GM23248 (cell line): ENCODE results near the gene CACNA1C. TPM values are rescaled to one million over a fixed set of nuclear protein-coding genes. Genes with fewer than 3 reads are reported as not detected.

Experiments used
- DNase-seq: peaks from one replicate; pipeline ENCODE4 v3.0.0-alpha.2; 2015
- H2AFZ ChIP-seq: fragments of 200-600 bp; sonication (generic); 2 replicates; pipeline ENCODE4 v1.6.1; 2016; ENCODE audit warnings: antibody characterized with exemption
- H3F3A ChIP-seq: fragments of 200-600 bp; sonication (generic); 2 replicates; pipeline ENCODE4 v1.6.1; 2016; ENCODE audit warnings: mild to moderate bottlenecking, antibody characterized with exemption, mixed run types; ENCODE audit not compliant: insufficient read depth
- H3K27ac ChIP-seq: fragments of 200-600 bp; sonication (generic); 2 replicates; pipeline ENCODE4 v1.5.1; 2016; ENCODE audit warnings: mild to moderate bottlenecking
- H3K27me3 ChIP-seq: fragments of 200-600 bp; sonication (generic); replicated peaks from 2 replicates; pipeline ENCODE4 v1.6.1; 2016; ENCODE audit warnings: mild to moderate bottlenecking; ENCODE audit not compliant: insufficient read depth
- H3K36me3 ChIP-seq: fragments of 200-600 bp; sonication (generic); 2 replicates; pipeline ENCODE4 v1.6.1; 2016; ENCODE audit warnings: low read depth, mild to moderate bottlenecking
- H3K4me1 ChIP-seq: fragments of 200-600 bp; sonication (generic); 2 replicates; pipeline ENCODE4 v1.6.1; 2016; ENCODE audit warnings: mild to moderate bottlenecking; ENCODE audit not compliant: insufficient read depth
- H3K4me2 ChIP-seq: fragments of 200-600 bp; sonication (generic); one replicate; pipeline ENCODE4 v1.6.1; 2016; ENCODE audit warnings: mild to moderate bottlenecking; ENCODE audit not compliant: unreplicated experiment
- H3K4me3 ChIP-seq: fragments of 200-600 bp; sonication (generic); 2 replicates; pipeline ENCODE4 v1.5.1; 2016; ENCODE audit warnings: mild to moderate bottlenecking
- H3K79me2 ChIP-seq: fragments of 200-600 bp; sonication (generic); 2 replicates; pipeline ENCODE4 v1.6.1; 2016; ENCODE audit warnings: mild to moderate bottlenecking; ENCODE audit not compliant: insufficient read depth
- H3K9ac ChIP-seq: fragments of 200-600 bp; sonication (generic); 2 replicates; pipeline ENCODE4 v1.6.1; 2016; ENCODE audit warnings: mild to moderate bottlenecking
- H3K9me2 ChIP-seq: fragments of 200-600 bp; sonication (generic); 2 replicates; pipeline ENCODE4 v1.6.1; 2016; ENCODE audit warnings: mixed run types, mild to moderate bottlenecking, moderate library complexity; ENCODE audit not compliant: insufficient read depth
- H3K9me3 ChIP-seq: fragments of 200-600 bp; sonication (generic); one replicate; pipeline ENCODE4 v1.6.1; 2017; ENCODE audit warnings: low read depth
- H4K20me1 ChIP-seq: fragments of 200-600 bp; sonication (generic); 2 replicates; pipeline ENCODE4 v1.6.0; 2016; ENCODE audit not compliant: insufficient read depth
- EZH2 ChIP-seq: fragments of 200-600 bp; sonication (generic); IDR thresholded peaks from 2 replicates; pipeline ENCODE4 v1.6.1; 2018; ENCODE audit warnings: antibody characterized with exemption, mild to moderate bottlenecking; ENCODE audit not compliant: insufficient read depth, poor library complexity, severe bottlenecking
- EZH2phosphoT487 ChIP-seq: fragments of 200-600 bp; sonication (generic); IDR thresholded peaks from 2 replicates; pipeline ENCODE4 v1.6.1; 2018; ENCODE audit warnings: antibody characterized with exemption, moderate library complexity, mild to moderate bottlenecking, low read depth; ENCODE audit not compliant: insufficient read depth
- WGBS, 2 experiments: methylation state at CpG; one replicate each; pipeline ENCODE4 v1.1.6; 2015 to 2017; ENCODE audit warnings: low lambda C conversion rate in 2 of 2, low coverage in 1 of 2; ENCODE audit errors: missing lambda C conversion rate in 2 of 2; 5-methylcytosine and 5-hydroxymethylcytosine counted together
- in situ Hi-C: fragments of 300-500 bp; cut with MboI; formaldehyde crosslinking; loops from 2 replicates; pipeline ENCODE4 v1.15.0; 2020
- polyA plus RNA-seq: library from polyadenylated mRNA; unstranded; fragments of >200 nt; fragmentation: Nextera tagmentation; extraction: Ambion mirVana; gene quantifications from 2 replicates; pipeline ENCODE4 v1.2.1, GENCODE V29; 2016
- total RNA-seq: library from RNA; depleted of rRNA; stranded (reverse); fragments of >200 nt; shearing (Covaris generic); gene quantifications from 2 replicates; pipeline ENCODE4 v1.2.3, GENCODE V29; 2014

Gene CACNA1C
- total and polyA plus RNA-seq, 2 experiments from 2014 or later, result 4.9 to 11.5 TPM

DNA sequence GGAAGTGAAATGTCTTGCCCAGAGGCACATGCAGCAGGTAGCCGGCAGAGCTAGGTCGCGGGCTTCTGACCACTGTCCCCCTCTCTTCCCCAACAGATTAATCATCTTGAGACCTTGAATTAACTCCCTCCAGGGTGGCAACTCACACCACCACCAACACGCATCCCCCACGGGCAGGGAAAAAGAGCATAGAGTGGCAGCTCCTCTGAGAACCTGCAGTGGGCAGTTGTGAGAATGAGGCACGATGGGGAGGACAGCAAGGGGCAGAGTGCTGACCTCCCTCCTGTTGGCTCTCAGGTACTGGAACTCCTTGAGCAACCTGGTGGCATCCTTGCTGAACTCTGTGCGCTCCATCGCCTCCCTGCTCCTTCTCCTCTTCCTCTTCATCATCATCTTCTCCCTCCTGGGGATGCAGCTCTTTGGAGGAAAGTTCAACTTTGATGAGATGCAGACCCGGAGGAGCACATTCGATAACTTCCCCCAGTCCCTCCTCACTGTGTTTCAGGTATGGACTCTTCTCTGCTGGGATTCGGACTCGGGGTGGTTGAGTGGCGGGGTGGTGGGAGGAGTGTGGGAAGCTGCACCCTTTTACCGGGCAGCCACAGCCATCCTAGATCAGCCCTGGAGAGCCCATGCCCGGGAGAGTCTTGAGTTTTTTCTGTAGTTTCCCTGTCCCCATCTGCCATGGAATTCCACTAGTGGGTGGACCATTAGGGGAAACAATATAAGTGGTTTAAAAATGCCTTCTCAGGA, 528.7 kb downstream of the CACNA1C start:
- no peak overlapping the region for H3K4me2 ChIP-seq
- H3K4me3 ChIP-seq, result no peak overlapping the region
- 85 to 88% methylated on average over 15 of the region's 15 CpGs for whole genome bisulfite sequencing, 2 experiments
- H3K36me3 ChIP-seq, result peaks cover 4% of the 10 kb centered on the region; the same call in 1 of the 2 replicates
- no peaks in the 10 kb centered on the region for H3K27me3 ChIP-seq
- no peaks in the 10 kb centered on the region for H3K4me1 ChIP-seq
- peaks cover 3% of the 10 kb centered on the region; the same call in 1 of the 2 replicates for H3F3A ChIP-seq
- no peak for DNase-seq
- no peaks in the 10 kb centered on the region for H3K9me2 ChIP-seq
- no peak overlapping the region for H3K9ac ChIP-seq
- no peak overlapping the region for H3K27ac ChIP-seq
- H4K20me1 ChIP-seq, result no peaks in the 10 kb centered on the region
- TF ChIP-seq EZH2phosphoT487, result no peak
- TF ChIP-seq EZH2, result no peak
- no peaks in the 10 kb centered on the region for H3K79me2 ChIP-seq
- in situ Hi-C loops, result loop anchor here (25.0 kb wide), 3 partner anchors 519 to 919 kb away; partner anchors contain the start of genes CACNA1C and LRTM2
- no peak overlapping the region for H2AFZ ChIP-seq
- H3K9me3 ChIP-seq, result no peaks in the 10 kb centered on the region

DNA sequence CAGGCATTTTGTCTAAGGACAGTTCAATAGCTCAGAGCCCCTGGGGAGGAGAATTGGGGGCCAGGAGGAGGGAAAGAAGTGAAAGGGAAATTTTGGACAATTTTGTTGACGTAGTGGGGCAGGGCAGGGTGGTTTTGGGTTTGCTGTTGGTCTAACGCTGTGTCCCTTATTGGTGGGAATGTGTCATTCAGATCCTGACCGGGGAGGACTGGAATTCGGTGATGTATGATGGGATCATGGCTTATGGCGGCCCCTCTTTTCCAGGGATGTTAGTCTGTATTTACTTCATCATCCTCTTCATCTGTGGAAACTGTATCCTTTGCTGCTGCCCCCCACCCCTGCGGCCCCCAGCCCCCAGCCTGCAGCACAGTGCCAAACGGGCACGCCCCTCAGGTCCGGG, 529.8 kb downstream of the CACNA1C start:
- 19 to 23% methylated on average over 8 to 9 of the region's 9 CpGs for WGBS, 2 experiments
- in situ Hi-C loops, result loop anchor here (25.0 kb wide), 3 partner anchors 520 to 920 kb away; partner anchors contain the start of genes CACNA1C and LRTM2
- no peak overlapping the region for H3K4me2 ChIP-seq

DNA sequence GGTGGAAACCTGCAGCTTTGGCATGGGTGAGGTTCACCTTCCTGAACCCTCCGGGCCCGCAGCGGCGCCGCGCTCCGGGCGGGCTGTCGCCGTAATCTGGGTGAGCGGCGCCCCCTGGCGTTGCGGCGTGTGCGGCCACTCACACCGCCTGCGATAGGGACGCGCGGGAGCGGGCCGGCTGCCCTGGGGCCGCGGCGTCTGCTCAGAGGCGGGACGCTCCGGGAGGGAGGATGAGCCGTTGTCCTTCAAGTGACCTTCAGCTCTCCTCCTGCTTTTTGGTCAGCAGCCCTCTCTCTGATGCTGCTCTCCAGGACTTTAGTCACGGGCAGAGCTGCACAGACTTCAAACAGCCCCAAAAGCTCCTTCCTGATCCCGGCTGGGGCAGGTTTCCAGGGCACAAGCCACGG, 530.3 kb downstream of the CACNA1C start:
- Histone ChIP-seq H3F3A (peaks cover 3% of the 10 kb centered on the region; the same call in 1 of the 2 replicates), H3K27me3 (no peaks in the 10 kb centered on the region), H2AFZ (0 out of 2 replicates have a peak overlapping the region, but pooled peaks have one; percentile 32), H3K36me3 (peaks cover 4% of the 10 kb centered on the region; the same call in 1 of the 2 replicates), H3K79me2 (no peaks in the 10 kb centered on the region), H3K4me2 (no peak overlapping the region), H3K9me3 (no peaks in the 10 kb centered on the region), H3K9me2 (no peaks in the 10 kb centered on the region), H3K27ac (no peak overlapping the region), H3K4me3 (peak overlapping the region; percentile 43; the same call in 1 of the 2 replicates), H3K4me1 (no peaks in the 10 kb centered on the region), H3K9ac (no peak overlapping the region), H4K20me1 (no peaks in the 10 kb centered on the region)
- no peak for TF ChIP-seq EZH2
- no peak for TF ChIP-seq EZH2phosphoT487
- 5% methylated on average over 18 to 32 of the region's 33 CpGs for WGBS, 2 experiments
- in situ Hi-C loops, result loop anchor here (25.0 kb wide), 3 partner anchors 521 to 921 kb away; partner anchors contain the start of genes CACNA1C and LRTM2
- DNase-seq, result peak; percentile 80

More for the DNA sequence above, 529.8 kb downstream of the CACNA1C start:
- H3F3A ChIP-seq, result peaks cover 3% of the 10 kb centered on the region; the same call in 1 of the 2 replicates
- H3K9me2 ChIP-seq, result no peaks in the 10 kb centered on the region
- H3K9me3 ChIP-seq, result no peaks in the 10 kb centered on the region
- peak; percentile 69 for DNase-seq
- no peak overlapping the region for H3K9ac ChIP-seq
- peaks cover 4% of the 10 kb centered on the region; the same call in 1 of the 2 replicates for H3K36me3 ChIP-seq
- H3K27ac ChIP-seq, result no peak overlapping the region
- H3K4me1 ChIP-seq, result no peaks in the 10 kb centered on the region
- peak overlapping the region; percentile 43; the same call in 1 of the 2 replicates for H3K4me3 ChIP-seq
- H2AFZ ChIP-seq, result no peak overlapping the region
- H3K79me2 ChIP-seq, result no peaks in the 10 kb centered on the region
- no peaks in the 10 kb centered on the region for H3K27me3 ChIP-seq
- TF ChIP-seq EZH2phosphoT487 (no peak), EZH2 (no peak)
- no peaks in the 10 kb centered on the region for H4K20me1 ChIP-seq

DNA sequence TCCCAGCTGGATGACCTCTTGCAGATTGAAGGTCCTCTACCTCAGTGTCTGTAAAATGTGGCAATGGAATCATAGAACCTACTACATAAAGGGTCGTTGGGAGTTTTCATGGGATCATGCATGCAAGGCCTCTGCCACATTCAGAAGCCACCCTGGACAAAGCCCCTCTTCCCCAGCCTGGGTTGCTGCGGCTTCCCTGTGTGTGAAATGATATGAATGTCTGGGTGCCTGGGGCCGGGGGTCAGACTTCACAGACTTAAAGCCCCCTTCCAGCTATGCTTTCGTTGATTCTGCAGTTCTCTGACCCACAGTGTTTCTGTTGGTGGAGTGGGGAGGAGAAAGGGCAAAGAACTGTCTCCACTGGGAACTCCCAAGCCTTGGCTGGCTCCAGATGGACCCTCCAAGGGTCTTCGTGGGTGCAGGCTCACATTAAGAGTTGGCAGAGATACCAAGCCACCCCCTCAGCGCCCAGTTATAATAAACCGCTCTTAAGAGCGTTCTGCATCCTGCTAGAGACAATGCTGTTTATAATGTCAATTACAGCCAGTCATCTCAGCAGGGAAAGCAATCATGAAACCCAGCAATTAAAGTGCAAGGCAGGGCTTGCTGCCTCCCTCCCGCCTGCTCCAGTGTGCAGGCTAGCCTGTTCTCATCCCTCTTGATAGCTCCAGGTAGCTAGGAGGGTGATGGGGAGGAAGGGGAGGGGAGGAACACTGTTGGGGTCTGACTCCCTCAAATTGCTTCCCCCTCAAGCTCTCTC, 531.0 kb downstream of the CACNA1C start:
- no peak overlapping the region for H3K4me2 ChIP-seq
- H3K9me3 ChIP-seq, result no peaks in the 10 kb centered on the region
- H3K4me1 ChIP-seq, result no peaks in the 10 kb centered on the region
- H3K36me3 ChIP-seq, result peaks cover 4% of the 10 kb centered on the region; the same call in 1 of the 2 replicates
- WGBS, 2 experiments, result 77 to 83% methylated on average over 9 of the region's 9 CpGs
- no peak overlapping the region for H2AFZ ChIP-seq
- no peak overlapping the region for H3K27ac ChIP-seq
- no peaks in the 10 kb centered on the region for H3K9me2 ChIP-seq
- in situ Hi-C loops, result loop anchor here (25.0 kb wide), 3 partner anchors 522 to 922 kb away; partner anchors contain the start of genes CACNA1C and LRTM2
- H3K79me2 ChIP-seq, result no peaks in the 10 kb centered on the region
- H3F3A ChIP-seq, result peaks cover 3% of the 10 kb centered on the region; the same call in 1 of the 2 replicates
- no peak overlapping the region for H3K9ac ChIP-seq
- no peaks in the 10 kb centered on the region for H3K27me3 ChIP-seq
- TF ChIP-seq EZH2phosphoT487 (no peak), EZH2 (no peak)
- H3K4me3 ChIP-seq, result no peak overlapping the region
- no peaks in the 10 kb centered on the region for H4K20me1 ChIP-seq
- no peak for DNase-seq
